HepG2 (cell line): ENCODE data around the gene TEX9. TPM values are rescaled to one million over a fixed set of nuclear protein-coding genes. Genes with fewer than 3 reads are reported as not detected.

Experiments used
- ATAC-seq: fragments of 200-7000 bp; cut with Tn5 transposase; 3 replicates; pipeline ENCODE4 v1.9.1; 2020; ENCODE audit warnings: mild to moderate bottlenecking, moderate library complexity
- BruUV-seq: library from RNA; stranded (reverse); fragments of 400-500 nt; replicated peaks from 2 replicates; lab custom pipeline; 2021; lab: Mats Ljungman, UMichigan
- CTCF ChIA-PET: fragments of 300-600 bp; formaldehyde crosslinking; extraction: SDS; loops from one replicate; lab custom pipeline; 2021; ENCODE audit warnings: low total read pairs, inconsistent platforms, low intra/inter-chr PET ratio; lab: Yijun Ruan, JAX
- POLR2A ChIA-PET: fragments of 350-600 bp; sonication (Branson Sonifier 250); formaldehyde crosslinking; loops from one replicate; lab custom pipeline; 2020; ENCODE audit warnings: antibody characterized with exemption, inconsistent platforms; lab: Yijun Ruan, JAX
- DNase-seq: peaks from one replicate; pipeline ENCODE4 v3.0.0-alpha.2; 2015; ENCODE audit warnings: low spot score
- FAIRE-seq: peaks from 3 replicates; lab custom pipeline; 2011; peaks lifted over from hg19 to GRCh38; lab: Jason Lieb, UNC
- H2AFZ ChIP-seq: one replicate; pipeline ENCODE4 v1.6.1; 2011; ENCODE audit warnings: low read length, inconsistent platforms
- H3K27ac ChIP-seq: fragments of 300-600 bp; 3 replicates; pipeline ENCODE4 v1.8.0; 2011; ENCODE audit warnings: mixed run types, mild to moderate bottlenecking, mixed read lengths, low read length, inconsistent platforms; ENCODE audit not compliant: insufficient read depth; ENCODE audit errors: extremely low read length
- H3K27me3 ChIP-seq, 2 experiments: fragments of 200-600 bp in 1 of 2; 2 replicates in 1 of 2; 3 replicates in 1 of 2; pipeline versions ENCODE4 v1.6.0 to v1.8.0; 2011; ENCODE audit warnings: low read length in 2 of 2, mild to moderate bottlenecking in 2 of 2, moderate library complexity in 2 of 2, inconsistent platforms in 1 of 2; ENCODE audit not compliant: insufficient read depth in 2 of 2, control insufficient read depth in 1 of 2
- H3K36me3 ChIP-seq, 2 experiments: fragments of 200-600 bp in 1 of 2; replicated peaks in 1 of 2; 2 replicates in 1 of 2; 3 replicates in 1 of 2; pipeline versions ENCODE4 v1.5.1 to v1.8.0; 2011; ENCODE audit warnings: low read length in 2 of 2, inconsistent platforms in 1 of 2; ENCODE audit not compliant: insufficient read depth in 2 of 2, control insufficient read depth in 1 of 2
- H3K4me1 ChIP-seq: 2 replicates; pipeline ENCODE4 v1.5.1; 2012; ENCODE audit warnings: low read length, inconsistent platforms; ENCODE audit not compliant: insufficient read depth
- H3K4me2 ChIP-seq: 2 replicates; pipeline ENCODE4 v1.6.0; 2011; ENCODE audit warnings: low read depth, low read length, inconsistent platforms
- H3K4me3 ChIP-seq, 3 experiments: fragments of 200-600 bp in 1 of 3; sonication (generic), shearing (Covaris generic) in 1 of 3; replicated peaks in 1 of 3; 2 replicates each; pipeline ENCODE4 v1.5.1; 2011 to 2016; ENCODE audit warnings: low read length in 3 of 3, inconsistent platforms in 2 of 3, low read depth in 2 of 3, mild to moderate bottlenecking in 2 of 3, control low read depth in 1 of 3, mixed read lengths in 1 of 3; ENCODE audit not compliant: insufficient read depth in 1 of 3
- H3K79me2 ChIP-seq: one replicate; pipeline ENCODE4 v1.6.1; 2011; ENCODE audit warnings: low read length, inconsistent platforms; ENCODE audit not compliant: insufficient read depth
- H3K9ac ChIP-seq: 2 replicates; pipeline ENCODE4 v1.6.0; 2011; ENCODE audit warnings: mild to moderate bottlenecking, low read depth, low read length, inconsistent platforms; ENCODE audit not compliant: insufficient read depth
- H3K9me3 ChIP-seq: 2 replicates; pipeline ENCODE4 v1.5.1; 2012; ENCODE audit warnings: mild to moderate bottlenecking, low read length
- H4K20me1 ChIP-seq: 2 replicates; pipeline ENCODE4 v1.6.0; 2011; ENCODE audit warnings: inconsistent platforms, mild to moderate bottlenecking, low read length, moderate library complexity; ENCODE audit not compliant: insufficient read depth
- EHMT2 ChIP-seq: fragments of 200-600 bp; sonication (generic); IDR thresholded peaks from 2 replicates; pipeline ENCODE4 v1.7.0; 2017; ENCODE audit warnings: antibody characterized with exemption, low read depth, low read length, borderline replicate concordance
- GTF3A ChIP-seq: sonication (generic); formaldehyde crosslinking; conservative IDR thresholded peaks from 2 replicates; pipeline ENCODE4 v1.4.0; 2020; ENCODE audit warnings: mild to moderate bottlenecking, missing genetic modification reagents
- HOXA5 ChIP-seq: sonication (generic); formaldehyde crosslinking; IDR thresholded peaks from 2 replicates; pipeline ENCODE4 v1.4.0; 2020; ENCODE audit warnings: missing genetic modification reagents
- SATB2 ChIP-seq: sonication (generic); formaldehyde crosslinking; IDR thresholded peaks from 2 replicates; pipeline ENCODE4 v1.5.0; 2020; ENCODE audit warnings: missing genetic modification reagents
- ZNF75D ChIP-seq: sonication (generic); formaldehyde crosslinking; IDR thresholded peaks from 2 replicates; pipeline ENCODE4 v1.8.1; 2023; ENCODE audit warnings: missing genetic modification reagents, mild to moderate bottlenecking, borderline replicate concordance
- WGBS: methylation state at CpG from one replicate; pipeline ENCODE4 v1.1.6; 2017; ENCODE audit warnings: low lambda C conversion rate; 5-methylcytosine and 5-hydroxymethylcytosine counted together
- in situ Hi-C: cut with HindIII; loops from 2 replicates; pipeline ENCODE4 v1.10.0; 2017; ENCODE audit warnings: low pct_unique_long_range_greater_than_20kb; ENCODE audit not compliant: extremely low pct_ligation_motif_present
- intact Hi-C: fragments of 100-400 bp; cut with micrococcal nuclease; formaldehyde crosslinking; loops from one replicate; pipeline ENCODE4 v1.10.0; 2022; ENCODE audit not compliant: unreplicated experiment
- polyA plus RNA-seq, 8 experiments: library from polyadenylated mRNA; depleted of rRNA in 3 of 8; stranded (reverse) in 7 of 8; unstranded in 1 of 8; fragments of >200 nt; fragmentation: Illumina TruSeq in 4 of 8; extraction: Trizol in 4 of 8; gene quantifications; 2 replicates each; pipeline versions ENCODE4 v1.2.1 to v1.2.3, GENCODE V29; 2011 to 2016; ENCODE audit warnings: low read depth in 4 of 8, missing spikeins in 1 of 8, mixed read lengths in 1 of 8; ENCODE audit not compliant: insufficient read depth in 1 of 8
- total RNA-seq, 5 experiments: library from RNA; depleted of rRNA; stranded (reverse); fragments of >200 nt; fragmentation: Illumina TruSeq; extraction: Trizol; gene quantifications; 2 replicates each; pipeline ENCODE4 v1.2.3, GENCODE V29; 2016; ENCODE audit warnings: low read depth in 1 of 5
- TF ChIP-seq, protein P1 (sequence below): sonication (generic); formaldehyde crosslinking; IDR thresholded peaks from 2 replicates; pipeline ENCODE4 v1.5.1; 2020; ENCODE audit warnings: missing genetic modification reagents, mild to moderate bottlenecking, borderline replicate concordance
- TF ChIP-seq, protein P2 (sequence below): sonication (generic); formaldehyde crosslinking; IDR thresholded peaks from 2 replicates; pipeline ENCODE4 v1.8.1; 2023; ENCODE audit warnings: mild to moderate bottlenecking, moderate library complexity, missing genetic modification reagents

Gene TEX9
- total and polyA plus RNA-seq, 2 of the 13 experiments (the other 11 are each of a cell fraction or from before 2014, with no cell fraction given), result 0.82 to 6.9 TPM

DNA sequence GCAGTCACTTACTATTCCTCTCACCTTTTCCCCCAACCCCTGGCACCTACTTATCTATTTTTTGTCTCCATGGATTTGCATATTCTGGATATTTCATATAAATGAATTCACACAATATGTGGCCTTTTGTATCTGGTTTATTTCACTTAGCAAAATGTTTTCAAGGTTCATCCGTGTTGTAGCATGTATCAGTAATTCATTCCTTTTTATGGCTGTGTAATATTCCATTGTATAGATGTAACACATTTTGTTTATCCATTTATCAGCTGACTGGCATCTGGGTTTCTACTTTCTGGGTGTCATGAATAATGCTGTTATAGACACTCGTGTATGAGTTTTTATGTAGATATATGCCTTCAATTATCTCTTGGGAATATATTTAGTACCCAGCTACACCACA lies 93.9 kb downstream of the TEX9 start (continued):
- TF ChIP-seq, protein P1, sequence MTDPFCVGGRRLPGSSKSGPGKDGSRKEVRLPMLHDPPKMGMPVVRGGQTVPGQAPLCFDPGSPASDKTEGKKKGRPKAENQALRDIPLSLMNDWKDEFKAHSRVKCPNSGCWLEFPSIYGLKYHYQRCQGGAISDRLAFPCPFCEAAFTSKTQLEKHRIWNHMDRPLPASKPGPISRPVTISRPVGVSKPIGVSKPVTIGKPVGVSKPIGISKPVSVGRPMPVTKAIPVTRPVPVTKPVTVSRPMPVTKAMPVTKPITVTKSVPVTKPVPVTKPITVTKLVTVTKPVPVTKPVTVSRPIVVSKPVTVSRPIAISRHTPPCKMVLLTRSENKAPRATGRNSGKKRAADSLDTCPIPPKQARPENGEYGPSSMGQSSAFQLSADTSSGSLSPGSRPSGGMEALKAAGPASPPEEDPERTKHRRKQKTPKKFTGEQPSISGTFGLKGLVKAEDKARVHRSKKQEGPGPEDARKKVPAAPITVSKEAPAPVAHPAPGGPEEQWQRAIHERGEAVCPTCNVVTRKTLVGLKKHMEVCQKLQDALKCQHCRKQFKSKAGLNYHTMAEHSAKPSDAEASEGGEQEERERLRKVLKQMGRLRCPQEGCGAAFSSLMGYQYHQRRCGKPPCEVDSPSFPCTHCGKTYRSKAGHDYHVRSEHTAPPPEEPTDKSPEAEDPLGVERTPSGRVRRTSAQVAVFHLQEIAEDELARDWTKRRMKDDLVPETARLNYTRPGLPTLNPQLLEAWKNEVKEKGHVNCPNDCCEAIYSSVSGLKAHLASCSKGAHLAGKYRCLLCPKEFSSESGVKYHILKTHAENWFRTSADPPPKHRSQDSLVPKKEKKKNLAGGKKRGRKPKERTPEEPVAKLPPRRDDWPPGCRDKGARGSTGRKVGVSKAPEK (CRISPR knock-in tag), result no peak
- TF ChIP-seq, protein P2, sequence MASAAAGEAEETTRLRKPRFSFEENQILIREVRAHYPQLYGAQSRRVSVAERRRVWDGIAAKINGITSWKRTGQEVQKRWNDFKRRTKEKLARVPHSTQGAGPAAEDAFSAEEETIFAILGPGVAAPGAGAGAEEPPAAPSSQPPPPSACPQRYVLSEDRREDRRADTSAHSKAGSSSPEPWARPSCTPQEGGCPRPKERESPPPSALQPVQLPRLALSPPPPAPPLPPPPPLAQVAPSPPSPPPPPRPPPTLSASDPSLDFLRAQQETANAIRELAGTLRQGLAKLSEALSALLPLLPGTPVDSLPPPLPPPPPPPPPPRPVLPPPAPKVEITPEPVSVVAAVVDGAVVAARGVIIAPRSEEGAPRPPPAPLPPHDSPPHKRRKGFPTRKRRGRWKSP (CRISPR knock-in tag), result no peak
- TF ChIP-seq, all 625 proteins: peak for 0

DNA sequence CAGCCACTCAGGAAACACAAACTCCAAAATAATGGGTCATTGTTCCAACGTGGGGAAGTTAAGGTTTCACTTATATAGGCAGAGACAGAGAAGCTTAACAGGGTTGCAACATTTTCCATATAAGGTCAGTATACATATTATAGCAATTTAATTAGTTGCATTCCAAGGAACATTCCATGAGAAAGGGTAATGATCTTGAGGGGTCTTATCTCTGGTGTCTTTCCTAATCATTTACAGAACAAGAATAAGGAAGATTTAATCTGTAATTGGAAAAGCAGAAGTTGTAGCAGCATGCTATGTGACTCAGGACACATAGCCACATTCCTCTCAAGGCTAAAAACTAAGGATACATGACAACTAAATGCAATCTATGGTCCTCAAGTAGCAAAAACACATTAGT lies 94.8 kb downstream of the TEX9 start:
- H3K4me2 ChIP-seq, result no peak overlapping the region
- POLR2A ChIA-PET, result no interaction called here
- peaks cover 12% of the 10 kb centered on the region; the same call in 1 of the 2 replicates for H3K4me1 ChIP-seq
- ATAC-seq (no peak), FAIRE-seq (no peak), DNase-seq (no peak)
- intact Hi-C loops (no loop called here), in situ Hi-C loops (no loop called here)
- H3K9ac ChIP-seq, result no peak overlapping the region
- H3K27ac ChIP-seq, result no peak overlapping the region
- CTCF ChIA-PET, result no interaction called here
- no peak overlapping the region for H2AFZ ChIP-seq
- no peaks in the 10 kb centered on the region for H3K9me3 ChIP-seq
- no peak for TF ChIP-seq HOXA5 (CRISPR knock-in tag)
- TF ChIP-seq EHMT2, result no peak
- no peak for TF ChIP-seq SATB2
- TF ChIP-seq ZNF75D (CRISPR knock-in tag), result no peak
- TF ChIP-seq GTF3A, result no peak
- 27% methylated on average over 1 of the region's 1 CpG for WGBS
- H3K4me3 ChIP-seq, result no peak overlapping the region
- no peaks in the 10 kb centered on the region for H3K27me3 ChIP-seq
- no peaks in the 10 kb centered on the region for H3K36me3 ChIP-seq
- BruUV-seq, result no TSS peak
- H3K79me2 ChIP-seq, result no peaks in the 10 kb centered on the region
- H4K20me1 ChIP-seq, result no peaks in the 10 kb centered on the region
